GM12878 (cell line): ENCODE data around the gene CDCA3. TPM values are rescaled to one million over a fixed set of nuclear protein-coding genes. Genes with fewer than 3 reads are reported as not detected.

Experiments
- ATAC-seq: fragments of 200-7000 bp; cut with Tn5 transposase; 3 replicates; pipeline ENCODE4 v1.9.1; 2020; ENCODE audit warnings: mild to moderate bottlenecking, moderate library complexity
- BruUV-seq: library from RNA; stranded (reverse); fragments of 400-500 nt; replicated peaks from 2 replicates; lab custom pipeline; 2021; lab: Mats Ljungman, UMichigan
- CTCF ChIA-PET: fragments of 300-600 bp; sonication (Branson Sonifier 250); formaldehyde crosslinking; extraction: SDS; loops from one replicate; lab custom pipeline; 2021; ENCODE audit warnings: inconsistent platforms; lab: Yijun Ruan, JAX
- POLR2A ChIA-PET: fragments of 350-600 bp; formaldehyde crosslinking; extraction: SDS; loops from one replicate; lab custom pipeline; 2021; ENCODE audit warnings: inconsistent platforms; lab: Charles Lee
- RAD21 ChIA-PET: fragments of 300-600 bp; sonication (Branson Sonifier 250); formaldehyde crosslinking; loops from one replicate; lab custom pipeline; 2023; ENCODE audit warnings: antibody characterized with exemption; ENCODE audit not compliant: unreplicated experiment; lab: Charles Lee
- SMC1A ChIA-PET: fragments of 300-600 bp; sonication (Branson Sonifier 250); formaldehyde crosslinking; loops from one replicate; lab custom pipeline; 2023; ENCODE audit not compliant: unreplicated experiment, uncharacterized antibody; lab: Charles Lee
- DNase-seq: peaks from one replicate; pipeline ENCODE4 v3.0.0-alpha.2; 2011; ENCODE audit warnings: low read depth, low spot score
- FAIRE-seq: peaks from 3 replicates; lab custom pipeline; 2011; peaks lifted over from hg19 to GRCh38; lab: Jason Lieb, UNC
- H2AFZ ChIP-seq: 2 replicates; pipeline ENCODE4 v1.6.0; 2011; ENCODE audit warnings: low read depth, low read length, control low read depth; ENCODE audit not compliant: control insufficient read depth
- H3K27ac ChIP-seq: 2 replicates; pipeline ENCODE4 v1.5.1; 2011; ENCODE audit warnings: control low read depth; ENCODE audit not compliant: control insufficient read depth, insufficient read depth
- H3K27me3 ChIP-seq, 2 experiments: replicated peaks in 1 of 2; 2 replicates each; pipeline versions ENCODE4 v1.6.0 to v1.6.1; 2011; ENCODE audit warnings: low read length in 1 of 2; ENCODE audit not compliant: control insufficient read depth in 2 of 2, insufficient read depth in 2 of 2
- H3K36me3 ChIP-seq, 2 experiments: 2 replicates each; pipeline ENCODE4 v1.5.1; 2011; ENCODE audit warnings: low read length in 1 of 2; ENCODE audit not compliant: control insufficient read depth in 2 of 2, insufficient read depth in 2 of 2
- H3K4me1 ChIP-seq: 2 replicates; pipeline ENCODE4 v1.6.1; 2011; ENCODE audit warnings: mild to moderate bottlenecking, low read length, moderate library complexity, mixed read lengths; ENCODE audit not compliant: control insufficient read depth, insufficient read depth
- H3K4me2 ChIP-seq: 2 replicates; pipeline ENCODE4 v1.6.0; 2011; ENCODE audit warnings: control low read depth; ENCODE audit not compliant: control insufficient read depth, insufficient read depth
- H3K4me3 ChIP-seq: fragments of 200-600 bp; sonication (generic); 2 replicates; pipeline ENCODE4 v1.5.1; 2016
- H3K79me2 ChIP-seq: 2 replicates; pipeline ENCODE4 v1.6.0; 2011; ENCODE audit warnings: low read length; ENCODE audit not compliant: control insufficient read depth, insufficient read depth
- H3K9ac ChIP-seq: 2 replicates; pipeline ENCODE4 v1.8.0; 2011; ENCODE audit warnings: low read length, control low read depth, mixed read lengths; ENCODE audit not compliant: control insufficient read depth, insufficient read depth
- H3K9me3 ChIP-seq: replicated peaks from 3 replicates; pipeline ENCODE4 v1.5.1; 2011; ENCODE audit warnings: mild to moderate bottlenecking, low read length; ENCODE audit not compliant: control insufficient read depth, insufficient read depth
- H4K20me1 ChIP-seq: 2 replicates; pipeline ENCODE4 v1.6.0; 2011; ENCODE audit not compliant: control insufficient read depth, insufficient read depth
- NBN ChIP-seq: fragments of 450-650 bp; IDR thresholded peaks from 2 replicates; pipeline ENCODE4 v1.6.1; 2016
- PAX8 ChIP-seq: fragments of 450-650 bp; IDR thresholded peaks from 2 replicates; pipeline ENCODE4 v1.6.1; 2017; ENCODE audit warnings: mild to moderate bottlenecking, moderate library complexity
- RUNX3 ChIP-seq: IDR thresholded peaks from 2 replicates; pipeline ENCODE4 v1.6.1; 2012; ENCODE audit warnings: low read length, inconsistent platforms
- WGBS: methylation state at CpG from one replicate; pipeline ENCODE4 v1.1.6; 2016; ENCODE audit warnings: low lambda C conversion rate; ENCODE audit not compliant: insufficient replicate concordance, insufficient coverage; ENCODE audit errors: missing lambda C conversion rate; 5-methylcytosine and 5-hydroxymethylcytosine counted together
- in situ Hi-C: fragments of 300-500 bp; cut with MboI; formaldehyde crosslinking; loops from 9 replicates; pipeline ENCODE4 v1.14.3; 2018; ENCODE audit warnings: mixed read lengths
- intact Hi-C: fragments of 100-400 bp; cut with micrococcal nuclease; formaldehyde crosslinking; loops from one replicate; pipeline ENCODE4 v1.14.2; 2022; ENCODE audit not compliant: unreplicated experiment
- polyA plus RNA-seq, 11 experiments: library from polyadenylated mRNA; depleted of rRNA in 4 of 11; unstranded in 6 of 11; stranded (reverse) in 5 of 11; fragments of >200 nt; fragmentation: Nextera tagmentation in 4 of 11; fragmentation: Illumina TruSeq in 1 of 11; extraction: Ambion mirVana in 4 of 11; extraction: Trizol in 1 of 11; gene quantifications; 1 replicate in 1 of 11; 2 replicates in 10 of 11; pipeline versions ENCODE4 v1.2.1 to v1.2.3, GENCODE V29; 2011 to 2016; ENCODE audit warnings: inconsistent platforms in 2 of 11, missing spikeins in 2 of 11, low read depth in 1 of 11
- total RNA-seq, 4 experiments: library from RNA; depleted of rRNA in 3 of 4; stranded (reverse); fragments of >200 nt in 3 of 4; fragmentation: Illumina TruSeq in 1 of 4; extraction: Trizol in 1 of 4; gene quantifications; 2 replicates each; pipeline versions ENCODE4 v1.2.1 to v1.2.3, GENCODE V29; 2013 to 2021
- TF ChIP-seq, protein P1 (sequence below): IDR thresholded peaks from 2 replicates; pipeline ENCODE4 v1.6.1; 2012; ENCODE audit warnings: low read depth, low read length, improper control_type of control experiment
- TF ChIP-seq, protein P2 (sequence below), 3 experiments: IDR thresholded peaks in 2 of 3; conservative IDR thresholded peaks in 1 of 3; 2 replicates each; pipeline ENCODE4 v1.5.1; 2011; ENCODE audit warnings: low read depth in 3 of 3, low read length in 3 of 3, mild to moderate bottlenecking in 3 of 3, control low read depth in 2 of 3, moderate library complexity in 2 of 3, inconsistent platforms in 1 of 3, mixed read lengths in 1 of 3; ENCODE audit not compliant: control insufficient read depth in 2 of 3, insufficient read depth in 1 of 3; ENCODE audit errors: extremely low read depth in 1 of 3

CDCA3 gene
- total and polyA plus RNA-seq, 10 of the 15 experiments (the other 5 are each of a cell fraction or from before 2014, with no cell fraction given): 34.5 to 148 (median 97.4) TPM

DNA sequence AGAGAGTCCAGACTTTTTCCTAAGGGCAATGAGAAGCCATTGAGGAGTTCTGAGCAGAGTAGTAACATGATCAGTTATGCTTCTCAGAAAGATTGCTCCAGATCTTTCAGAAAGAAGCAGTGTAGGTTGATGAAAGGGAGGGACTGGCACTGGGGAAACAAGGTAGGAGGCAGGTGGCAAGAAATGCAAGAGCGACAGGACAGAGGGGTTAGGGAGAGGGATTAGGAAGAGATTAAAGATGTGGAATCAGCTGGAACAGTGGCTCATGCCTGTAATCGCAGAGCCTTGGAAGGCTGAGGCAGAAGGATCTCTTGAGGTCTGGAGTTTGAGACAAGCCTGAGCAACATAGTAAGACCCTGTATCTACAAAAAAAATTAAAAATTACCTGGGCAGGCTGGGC is 3.4 kb downstream of the CDCA3 start:
- intact Hi-C loops: no loop called here
- H2AFZ ChIP-seq: no peak overlapping the region
- no peak overlapping the region for H3K4me3 ChIP-seq
- peaks cover 23% of the 10 kb centered on the region for H3K79me2 ChIP-seq
- 89% methylated on average over 2 of the region's 2 CpGs for WGBS
- no peaks in the 10 kb centered on the region for H3K9me3 ChIP-seq
- in situ Hi-C loops: no loop called here
- H4K20me1 ChIP-seq: no peaks in the 10 kb centered on the region
- SMC1A ChIA-PET: interaction anchor here (1.3 kb wide), 1 partner anchor 94 kb away, joined by 3 read pairs; no protein-coding TSS in a partner anchor
- ATAC-seq: no peak
- H3K36me3 ChIP-seq: peaks cover 0 to 11% of the 10 kb centered on the region in 2 experiments; a peak in 3 of 4 replicates
- FAIRE-seq: no peak
- peaks cover 19% of the 10 kb centered on the region for H3K4me1 ChIP-seq
- POLR2A ChIA-PET: interaction anchor here (1.8 kb wide), 1 partner anchor 11 kb away, joined by 4 read pairs; no protein-coding TSS in a partner anchor
- RAD21 ChIA-PET: interaction anchor here (1.2 kb wide), 1 partner anchor 22 kb away, joined by 3 read pairs; no protein-coding TSS in a partner anchor
- no peak for DNase-seq
- CTCF ChIA-PET: interaction anchor here (2.1 to 9.9 kb wide), 3 partner anchors 14 to 21 kb away, joined by 5 to 173 read pairs (median 72); partner anchors contain the start of genes SPSB2 and TPI1
- TF ChIP-seq, protein P1, sequence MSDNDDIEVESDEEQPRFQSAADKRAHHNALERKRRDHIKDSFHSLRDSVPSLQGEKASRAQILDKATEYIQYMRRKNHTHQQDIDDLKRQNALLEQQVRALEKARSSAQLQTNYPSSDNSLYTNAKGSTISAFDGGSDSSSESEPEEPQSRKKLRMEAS: no peak
- TF ChIP-seq, protein P2, sequence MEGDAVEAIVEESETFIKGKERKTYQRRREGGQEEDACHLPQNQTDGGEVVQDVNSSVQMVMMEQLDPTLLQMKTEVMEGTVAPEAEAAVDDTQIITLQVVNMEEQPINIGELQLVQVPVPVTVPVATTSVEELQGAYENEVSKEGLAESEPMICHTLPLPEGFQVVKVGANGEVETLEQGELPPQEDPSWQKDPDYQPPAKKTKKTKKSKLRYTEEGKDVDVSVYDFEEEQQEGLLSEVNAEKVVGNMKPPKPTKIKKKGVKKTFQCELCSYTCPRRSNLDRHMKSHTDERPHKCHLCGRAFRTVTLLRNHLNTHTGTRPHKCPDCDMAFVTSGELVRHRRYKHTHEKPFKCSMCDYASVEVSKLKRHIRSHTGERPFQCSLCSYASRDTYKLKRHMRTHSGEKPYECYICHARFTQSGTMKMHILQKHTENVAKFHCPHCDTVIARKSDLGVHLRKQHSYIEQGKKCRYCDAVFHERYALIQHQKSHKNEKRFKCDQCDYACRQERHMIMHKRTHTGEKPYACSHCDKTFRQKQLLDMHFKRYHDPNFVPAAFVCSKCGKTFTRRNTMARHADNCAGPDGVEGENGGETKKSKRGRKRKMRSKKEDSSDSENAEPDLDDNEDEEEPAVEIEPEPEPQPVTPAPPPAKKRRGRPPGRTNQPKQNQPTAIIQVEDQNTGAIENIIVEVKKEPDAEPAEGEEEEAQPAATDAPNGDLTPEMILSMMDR (IDR thresholded peaks at IDR 0.05 in 2 of 3, conservative IDR thresholded peaks at IDR 0.05 in 1 of 3; ENCODE audit: control insufficient read depth in 2 of 3, extremely low read depth in 1 of 3, insufficient read depth in 1 of 3, low read depth in 3 of 3, low read length in 3 of 3): no peak
- TF ChIP-seq NBN (no peak), RUNX3 (no peak), PAX8 (no peak)
- H3K27me3 ChIP-seq: no peaks in the 10 kb centered on the region
- no peak overlapping the region for H3K4me2 ChIP-seq
- H3K27ac ChIP-seq: no peak overlapping the region
- BruUV-seq: no TSS peak
- no peak overlapping the region for H3K9ac ChIP-seq
